Pericardium fibroblast (primary cell): ENCODE data around the gene OR1E1. TPM values are rescaled to one million over a fixed set of nuclear protein-coding genes. Genes with fewer than 3 reads are reported as not detected.

Source experiments
- total RNA-seq: library from RNA; depleted of rRNA; stranded (reverse); fragments of >200 nt; gene quantifications from 2 replicates; pipeline ENCODE4 v1.2.3, GENCODE V29; 2015

Gene OR1E1, protein sequence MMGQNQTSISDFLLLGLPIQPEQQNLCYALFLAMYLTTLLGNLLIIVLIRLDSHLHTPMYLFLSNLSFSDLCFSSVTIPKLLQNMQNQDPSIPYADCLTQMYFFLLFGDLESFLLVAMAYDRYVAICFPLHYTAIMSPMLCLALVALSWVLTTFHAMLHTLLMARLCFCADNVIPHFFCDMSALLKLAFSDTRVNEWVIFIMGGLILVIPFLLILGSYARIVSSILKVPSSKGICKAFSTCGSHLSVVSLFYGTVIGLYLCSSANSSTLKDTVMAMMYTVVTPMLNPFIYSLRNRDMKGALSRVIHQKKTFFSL
- not detected in 2 replicates for total RNA-seq

DNA sequence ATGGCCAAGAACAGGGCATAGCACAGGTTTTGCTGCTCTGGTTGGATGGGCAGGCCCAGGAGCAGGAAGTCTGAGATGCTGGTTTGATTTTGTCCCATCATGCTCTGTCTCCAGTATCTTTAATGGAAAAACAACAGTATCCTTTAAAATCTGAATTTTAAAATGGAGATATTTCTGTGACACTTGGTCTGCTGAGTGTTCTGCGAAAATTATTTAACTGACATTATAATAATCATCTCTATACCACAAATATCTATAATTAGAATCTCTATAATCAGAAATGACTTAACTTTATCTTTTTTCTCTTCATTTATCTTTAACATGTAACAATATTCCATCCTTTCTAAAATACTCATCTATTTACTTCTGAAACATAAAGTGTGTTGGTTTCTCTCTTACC lies at the start of gene OR1E1:
OR1E1 (minus strand) TSS at position 101 of the 400 bp plus-strand sequence; CDS start at position 101, 0 bp downstream.

DNA sequence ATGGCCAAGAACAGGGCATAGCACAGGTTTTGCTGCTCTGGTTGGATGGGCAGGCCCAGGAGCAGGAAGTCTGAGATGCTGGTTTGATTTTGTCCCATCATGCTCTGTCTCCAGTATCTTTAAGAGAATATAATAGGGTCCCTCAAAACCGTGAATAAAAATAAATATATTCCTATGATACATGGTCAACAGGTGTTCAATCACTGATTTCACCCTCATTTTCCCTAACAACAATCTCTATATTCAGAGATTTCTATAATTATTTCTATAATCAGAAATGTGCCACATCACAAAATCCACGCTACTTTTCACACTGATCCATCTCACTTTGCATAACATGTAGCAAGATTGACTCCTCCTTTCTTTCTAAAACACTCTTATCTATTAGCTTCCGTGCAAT lies 35.5 kb upstream of the OR1E1 start, which contains the start of gene OR1E2:
OR1E2 (minus strand) TSS at position 101 of the 400 bp plus-strand sequence; CDS start at position 101, 0 bp downstream.

DNA sequence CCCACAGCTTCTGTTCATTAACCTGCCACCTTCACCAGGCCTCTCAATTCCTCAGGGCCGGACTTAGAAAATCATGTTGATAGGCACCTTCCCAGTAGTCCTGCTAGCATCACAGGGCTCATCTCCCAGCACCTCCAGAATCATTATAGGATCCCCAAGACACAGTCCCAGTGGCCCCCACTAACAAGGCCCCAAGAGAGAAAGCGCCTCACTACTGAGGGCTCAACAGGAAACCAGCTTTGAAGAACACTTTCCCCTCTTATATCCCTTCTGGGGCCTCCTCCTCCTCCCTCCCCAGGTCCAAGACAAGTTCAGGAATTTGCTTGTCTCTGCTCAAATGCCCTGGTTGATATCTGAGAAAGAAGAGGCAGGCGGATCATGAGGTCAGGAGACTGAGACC lies 12.9 kb upstream of the OR1E1 start, which contains the start of gene OR3A3:
OR3A3 (plus strand) TSS at position 301 of the 400 bp plus-strand sequence.

DNA sequence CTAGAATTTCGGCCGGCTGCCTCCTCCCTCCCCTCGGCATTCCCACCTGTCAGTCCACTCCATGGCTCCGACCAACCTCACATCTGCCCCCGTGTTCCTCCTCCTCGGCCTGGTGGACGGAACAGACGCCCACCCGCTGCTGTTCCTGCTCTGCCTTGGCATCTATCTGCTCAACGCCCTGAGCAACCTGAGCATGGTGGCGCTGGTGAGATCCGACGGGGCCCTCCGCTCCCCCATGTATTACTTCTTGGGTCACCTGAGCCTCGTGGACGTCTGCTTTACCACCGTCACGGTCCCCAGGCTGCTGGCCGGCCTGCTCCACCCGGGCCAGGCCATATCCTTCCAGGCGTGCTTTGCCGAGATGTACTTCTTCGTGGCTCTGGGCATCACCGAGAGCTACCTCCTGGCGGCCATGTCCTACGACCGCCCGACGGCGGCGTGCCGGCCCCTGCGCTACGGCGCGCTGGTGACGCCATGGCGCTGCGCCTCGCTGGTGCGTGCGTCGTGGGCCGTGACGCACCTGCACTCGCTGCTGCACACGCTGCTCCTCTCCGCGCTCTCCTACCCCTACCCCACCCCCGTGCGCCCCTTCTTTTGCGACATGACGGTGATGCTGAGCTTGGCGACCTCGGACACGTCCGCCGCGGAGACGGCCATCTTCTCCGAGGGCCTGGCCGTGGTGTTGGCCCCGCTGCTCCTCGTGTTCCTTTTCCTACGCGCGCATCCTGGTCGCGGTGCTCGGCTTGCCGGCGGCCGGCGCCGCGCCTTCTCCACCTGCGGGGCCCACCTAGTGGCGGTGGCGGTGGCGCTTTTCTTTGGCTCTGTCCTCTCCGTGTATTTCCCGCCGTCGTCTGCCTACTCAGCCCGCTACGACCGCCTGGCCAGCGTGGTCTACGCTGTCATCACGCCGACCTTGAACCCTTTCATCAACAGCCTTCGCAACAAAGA lies 12.1 kb downstream of the OR1E1 start, which contains the start of gene OR3A2:
OR3A2 (minus strand) TSS at position 440 of the 948 bp plus-strand sequence.

Other genes with a start within 250 kb of the OR1E1 start
- gene OR1A2, start 200.9 kb downstream of the OR1E1 start, total RNA-seq = not detected in 2 replicates
- not detected in 2 replicates for gene OR1A1, start 190.7 kb downstream of the OR1E1 start, total RNA-seq
- gene OR3A1, start 100.0 kb downstream of the OR1E1 start, total RNA-seq = not detected in 2 replicates
- 0.70 TPM in 1 of 2 replicates, not detected in the other for gene OR3A2, start 12.1 kb downstream of the OR1E1 start, total RNA-seq
- 0.12 TPM in 1 of 2 replicates, not detected in the other for gene OR3A3, start 13.0 kb upstream of the OR1E1 start, total RNA-seq
- gene OR1E2, start 35.4 kb upstream of the OR1E1 start, total RNA-seq = not detected in 2 replicates
- 1.0 and 2.7 TPM in 2 replicates for gene SPATA22, start 73.4 kb upstream of the OR1E1 start, total RNA-seq
- 0.85 and 1.4 TPM in 2 replicates for gene ASPA, start 77.6 kb upstream of the OR1E1 start, total RNA-seq
- 1.2 and 1.5 TPM in 2 replicates for gene TRPV3, start 159.4 kb upstream of the OR1E1 start, total RNA-seq
- 1.1 and 1.2 TPM in 2 replicates for gene TRPV1, start 211.0 kb upstream of the OR1E1 start, total RNA-seq
- 4.6 and 9.2 TPM in 2 replicates for gene SHPK, start 237.8 kb upstream of the OR1E1 start, total RNA-seq
- 15.2 and 18.7 TPM in 2 replicates for gene CTNS, start 238.3 kb upstream of the OR1E1 start, total RNA-seq